ENCODE data around the gene VSTM2L.

VSTM2L gene

DNA sequence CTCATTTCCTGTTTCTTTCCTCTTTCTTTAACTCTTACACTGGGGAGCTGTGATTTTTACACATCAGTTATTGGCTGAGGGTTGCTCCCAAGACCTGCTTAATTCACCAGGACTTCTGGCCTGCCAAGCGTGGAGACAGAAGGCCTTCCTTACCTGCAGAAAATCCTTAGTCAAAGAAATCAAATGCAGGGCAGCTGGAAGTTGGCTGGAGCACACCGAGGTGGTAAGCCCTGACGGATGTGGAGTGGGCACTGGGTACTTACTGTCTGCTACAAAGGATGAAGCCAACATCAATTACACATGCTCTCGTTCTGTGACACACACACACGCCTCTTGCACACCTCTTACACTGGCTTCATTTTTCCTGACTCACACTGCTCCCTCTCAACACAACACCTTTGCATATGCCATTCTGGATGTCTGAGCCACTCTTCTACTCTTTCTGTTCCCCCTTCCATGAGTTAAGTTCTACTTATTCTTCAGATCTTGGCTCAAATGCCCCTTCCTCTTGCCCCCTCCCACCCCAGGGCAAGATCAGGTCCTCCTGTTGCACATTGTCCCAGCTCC is 68.7 kb downstream of the VSTM2L start:
- no peak for FAIRE-seq

DNA sequence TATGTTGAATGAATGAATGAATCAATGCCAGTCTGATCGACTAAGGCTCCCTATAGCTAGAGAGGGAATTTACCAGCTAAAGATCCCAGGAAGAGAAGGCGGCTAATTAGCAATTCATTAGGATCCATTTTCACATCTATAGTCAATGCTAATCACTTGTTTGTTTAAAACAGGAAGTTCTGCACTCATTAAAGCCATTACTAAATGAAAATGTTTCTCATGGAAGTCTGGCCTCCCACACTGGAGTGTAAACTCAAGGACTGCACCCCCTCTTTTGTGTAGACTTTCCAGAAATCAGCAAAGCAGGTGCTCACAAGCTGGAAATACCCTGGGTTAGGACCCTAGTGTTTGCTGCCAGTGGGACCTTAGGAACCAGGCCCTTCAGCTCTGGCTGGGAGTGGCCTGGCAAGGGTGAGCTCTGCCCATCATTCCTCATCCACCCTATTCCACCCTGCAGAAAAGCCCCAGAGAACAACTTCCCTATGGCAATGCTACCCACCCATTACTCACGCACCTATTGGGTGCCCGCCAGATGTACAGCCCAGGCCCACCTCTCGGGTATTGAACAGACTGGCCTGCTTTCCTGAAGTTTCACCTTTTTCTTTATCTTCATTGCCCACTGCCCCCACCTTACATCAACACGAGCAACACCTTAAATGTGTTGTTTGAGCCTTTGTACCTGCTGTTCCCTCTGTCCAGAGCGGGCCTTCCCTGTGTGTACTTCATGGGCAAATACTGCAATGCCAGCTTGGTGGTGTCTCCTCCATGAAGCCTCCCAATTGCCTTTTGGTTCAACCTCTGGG is 69.5 kb downstream of the VSTM2L start:
- no peak for FAIRE-seq

DNA sequence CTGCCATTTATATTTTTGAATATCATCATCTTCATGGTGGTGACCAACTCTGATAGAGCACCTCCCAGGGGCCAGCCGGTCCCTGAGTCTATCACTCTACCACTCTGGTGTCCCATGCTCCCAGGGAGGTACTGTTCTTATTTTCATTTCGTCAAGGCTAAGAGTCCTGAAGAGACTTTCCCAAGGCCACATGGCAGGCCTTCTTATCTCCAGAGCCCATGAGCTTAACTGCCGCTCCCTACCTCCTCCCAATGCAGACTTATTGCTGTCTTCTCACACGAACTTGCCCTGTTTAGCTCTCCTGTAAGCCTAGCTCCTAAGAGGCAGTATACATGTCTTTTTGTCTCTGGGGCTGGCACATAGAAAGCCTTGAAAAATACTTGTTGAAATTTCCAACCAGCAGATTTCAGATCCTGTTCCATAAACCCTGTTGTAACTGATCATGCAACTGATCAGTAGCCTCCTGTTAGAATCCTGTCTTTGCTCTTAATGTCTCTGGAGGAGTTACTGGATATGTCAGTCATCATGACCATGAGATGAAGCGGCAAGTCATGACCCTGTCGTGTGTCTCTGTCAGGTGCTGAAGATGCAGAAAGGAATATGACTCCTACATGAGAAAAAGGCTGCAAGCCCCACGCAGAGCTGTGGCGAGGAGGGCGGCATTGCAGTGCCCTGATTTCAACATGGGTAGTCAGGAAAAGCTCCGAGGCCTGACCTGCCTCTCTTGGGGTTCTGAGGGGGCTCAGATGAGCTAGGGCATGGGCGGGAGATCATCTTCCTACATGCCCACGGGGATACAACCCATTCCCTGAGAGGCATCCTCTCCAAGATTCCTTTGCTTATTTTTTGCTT is 70.4 kb downstream of the VSTM2L start:
- no peak for FAIRE-seq

DNA sequence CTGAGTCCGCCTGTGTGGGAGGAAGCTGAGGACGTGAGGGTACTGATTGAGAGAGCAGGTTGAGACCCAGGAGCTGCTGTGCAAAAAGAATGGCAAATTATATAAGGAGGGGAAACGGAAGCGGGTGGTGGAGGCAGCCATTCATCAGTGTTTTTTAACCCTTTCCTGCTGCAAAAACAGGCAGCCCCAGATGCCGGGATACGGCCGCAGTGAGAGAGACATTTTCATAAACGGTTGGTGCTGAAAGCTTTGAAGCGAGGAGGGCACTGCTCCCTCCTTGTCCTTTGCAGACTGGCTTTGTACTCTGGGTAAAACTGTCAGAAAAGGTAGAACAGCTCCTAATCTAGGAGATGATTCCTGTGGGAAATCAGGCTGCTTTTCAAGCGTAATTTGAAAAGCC is 74.0 kb downstream of the VSTM2L start:
- FAIRE-seq: no peak

DNA sequence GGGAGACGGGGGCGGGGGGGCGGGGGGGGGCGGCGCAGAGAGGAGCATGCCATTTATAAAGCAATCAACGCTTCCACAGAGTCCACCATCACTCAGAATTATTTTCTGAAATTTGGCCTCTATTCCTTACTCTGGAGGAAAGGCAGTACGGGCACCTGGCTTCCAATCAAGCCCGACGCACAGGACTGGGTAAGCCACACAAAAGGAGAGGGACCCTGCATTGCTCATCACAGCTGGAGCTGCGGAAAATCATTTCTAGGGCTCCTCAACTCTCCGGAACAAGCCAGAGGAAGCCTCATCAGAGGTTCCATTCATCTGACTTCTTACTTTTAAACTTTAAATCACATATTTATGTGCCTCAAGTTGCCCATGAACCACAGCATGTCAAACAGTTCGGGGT is 74.4 kb downstream of the VSTM2L start:
- FAIRE-seq: no peak

DNA sequence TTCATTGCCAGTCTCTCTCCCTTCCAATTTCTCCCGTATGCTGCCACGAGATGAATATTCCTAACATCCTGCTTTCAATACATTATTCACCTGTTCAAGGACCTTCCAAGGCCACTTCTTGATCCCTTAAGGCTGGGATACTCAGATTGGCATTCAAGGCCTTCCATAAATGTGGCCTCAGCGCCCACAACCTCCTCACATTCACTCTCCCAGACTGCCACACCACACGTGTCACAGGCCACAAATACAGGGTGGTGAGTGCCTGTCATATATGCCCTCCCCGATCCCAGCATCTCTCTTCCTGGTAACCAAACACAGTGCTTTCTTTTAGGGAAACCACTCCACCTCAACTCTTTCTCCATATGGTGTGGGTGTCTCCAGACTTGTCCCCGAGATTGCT is 74.9 kb downstream of the VSTM2L start:
- no peak for FAIRE-seq

DNA sequence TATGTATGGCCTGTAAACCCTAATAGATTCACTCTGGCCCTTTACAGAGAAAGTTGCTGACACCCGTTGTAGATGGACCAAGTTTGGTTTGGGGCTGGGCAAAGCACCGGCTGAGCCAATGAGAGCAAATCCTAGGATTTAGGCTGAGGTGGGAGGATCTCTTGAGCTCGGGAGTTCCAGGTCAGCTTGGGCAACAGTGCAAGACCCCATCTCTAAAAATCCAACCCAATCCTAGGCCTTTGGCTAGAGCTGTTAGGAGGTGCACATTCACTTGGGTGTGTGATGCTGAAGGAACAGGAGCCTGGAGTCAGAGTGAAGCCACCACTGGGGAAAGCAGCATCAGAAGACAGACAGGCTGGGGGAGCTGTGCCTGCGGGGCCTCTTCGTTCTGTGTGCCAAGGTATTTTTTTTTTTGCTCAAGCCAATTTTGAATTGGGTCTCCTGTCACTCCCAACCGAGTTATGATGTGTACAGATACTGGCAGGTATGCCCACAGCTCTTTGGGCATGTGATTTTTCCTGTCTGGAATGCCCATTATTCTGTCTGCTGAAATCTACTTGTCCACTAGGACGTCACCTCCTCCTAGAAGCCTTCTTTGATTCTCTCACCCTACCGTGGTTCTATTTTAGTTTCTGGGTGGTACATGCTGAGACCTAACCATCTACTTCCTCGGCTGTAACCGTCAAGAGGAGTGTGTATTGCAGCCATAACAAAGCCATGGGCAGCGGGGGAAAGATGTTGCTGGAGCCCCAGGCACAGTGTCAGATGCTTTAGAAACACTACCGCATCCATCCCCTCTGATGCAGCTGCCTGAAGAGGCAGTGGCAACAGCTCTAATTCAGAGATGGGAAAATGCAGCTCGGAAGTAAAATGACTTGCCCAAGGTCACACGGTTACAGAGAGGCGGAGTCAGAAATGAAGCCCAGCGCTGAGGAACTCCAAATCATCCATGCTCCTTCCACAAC is 76.4 kb downstream of the VSTM2L start:
- FAIRE-seq: no peak

DNA sequence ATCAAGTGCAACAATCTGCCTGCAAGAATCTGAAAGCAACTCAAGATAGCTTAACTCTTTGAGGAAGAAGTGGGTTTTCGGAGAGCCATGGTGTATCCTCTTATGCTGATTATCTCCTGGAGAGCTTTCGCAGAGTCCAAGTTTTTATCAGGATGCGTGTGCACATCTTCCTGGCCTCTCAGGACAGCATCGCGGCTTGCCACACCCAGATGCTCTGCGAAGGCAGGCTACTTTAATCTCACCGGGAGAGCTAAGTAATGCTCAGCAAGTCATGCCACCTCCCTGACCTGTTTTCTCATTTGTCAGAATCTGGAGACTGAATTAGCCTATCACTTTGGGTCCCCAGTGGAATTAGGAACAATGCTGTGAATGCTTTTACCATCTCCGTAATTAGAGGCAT is 77.5 kb downstream of the VSTM2L start:
- FAIRE-seq: no peak

DNA sequence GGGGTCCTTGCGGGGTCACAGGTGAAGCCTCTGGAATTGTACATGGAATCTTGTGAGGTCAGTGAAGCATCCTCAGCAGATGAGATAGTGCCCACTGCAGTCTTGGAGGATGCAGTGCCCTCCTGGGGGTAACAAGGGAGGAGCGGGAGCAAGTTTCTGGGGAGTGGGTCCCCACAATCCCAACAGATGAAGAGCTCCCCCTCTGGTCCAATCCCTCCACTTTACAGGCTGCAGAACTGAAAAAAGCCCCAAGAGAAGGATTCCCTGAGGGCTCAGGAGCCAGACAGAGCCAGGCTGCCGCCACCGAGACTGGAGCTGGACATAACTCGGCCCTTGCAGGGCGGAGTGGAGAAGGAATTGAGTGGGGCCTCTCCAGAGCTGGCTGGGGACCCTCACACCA is 77.9 kb downstream of the VSTM2L start:
- FAIRE-seq: no peak

DNA sequence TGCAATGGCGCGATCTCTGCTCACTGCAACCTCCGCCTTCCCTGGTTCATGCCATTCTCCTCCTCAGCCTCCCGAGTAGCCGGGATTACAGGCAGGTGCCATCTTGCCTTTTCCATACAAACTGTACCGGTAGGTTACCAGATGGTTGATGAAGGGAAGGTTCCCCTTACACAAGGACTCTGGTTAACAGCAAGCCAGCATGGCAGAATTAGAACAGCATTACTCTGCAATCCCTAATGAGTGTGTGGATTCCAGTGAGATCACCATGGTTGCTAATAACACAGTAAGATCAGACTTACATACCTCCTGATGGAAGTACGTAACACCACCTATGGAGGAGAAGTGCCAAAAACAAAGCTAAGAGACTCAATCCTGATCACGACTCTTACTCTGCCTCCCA is 78.6 kb downstream of the VSTM2L start:
- no peak for FAIRE-seq

DNA sequence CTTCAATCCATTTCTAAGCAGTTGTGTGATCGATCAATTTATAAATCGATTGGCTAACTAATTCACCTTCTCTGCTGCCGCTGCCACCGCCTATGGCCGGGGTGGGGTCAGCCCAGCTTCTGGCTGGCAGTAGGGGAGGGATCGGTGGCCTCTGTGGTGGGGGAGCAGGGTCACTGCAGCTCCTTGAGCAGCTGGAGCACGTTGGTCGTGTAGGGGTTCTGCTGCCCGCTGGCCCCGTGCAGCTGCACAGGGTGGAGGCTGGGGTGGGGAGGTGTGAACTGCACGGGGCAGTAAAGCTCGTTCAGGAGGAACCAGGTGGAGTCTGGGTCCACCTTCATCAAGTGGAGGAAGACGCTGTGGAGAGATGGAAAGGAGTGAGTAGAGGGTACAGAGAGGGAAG is 80.4 kb downstream of the VSTM2L start:
- no peak for FAIRE-seq

DNA sequence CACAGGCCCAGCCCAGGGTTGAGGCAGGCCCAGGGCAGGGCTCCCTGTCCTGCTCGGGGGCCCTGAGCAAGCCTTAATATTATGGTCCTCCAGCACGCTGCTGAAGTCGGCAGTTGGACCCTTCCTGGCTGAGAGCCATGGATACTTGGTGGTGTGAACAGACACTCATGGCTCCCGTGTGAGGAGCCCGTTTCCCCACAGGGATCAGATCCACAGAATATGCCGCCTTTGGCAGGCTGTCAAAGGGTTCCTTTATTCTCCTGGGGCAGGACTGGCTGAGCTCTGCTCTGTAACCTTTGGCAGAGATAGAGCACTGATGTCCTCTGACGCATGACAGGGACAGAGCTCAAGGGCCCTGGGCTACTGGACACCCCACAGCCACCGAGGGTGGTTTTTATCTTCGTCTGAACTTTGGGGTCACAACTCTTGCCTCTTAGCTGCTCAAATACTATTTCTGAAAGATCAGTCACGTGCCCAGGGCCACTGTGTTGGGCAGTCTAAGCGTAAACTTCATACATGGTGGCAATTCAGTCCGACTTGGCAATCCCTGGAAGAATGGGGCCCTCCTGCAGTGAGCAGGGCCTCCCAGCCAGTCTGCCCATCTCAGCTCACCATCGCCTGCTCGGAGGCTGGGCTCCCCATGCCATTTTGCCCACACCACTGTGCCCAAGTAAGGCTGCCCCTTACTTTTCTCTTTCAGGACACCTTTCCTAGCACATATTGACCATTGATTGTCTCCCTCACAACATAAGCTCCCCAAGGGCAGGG is 81.3 kb downstream of the VSTM2L start:
- FAIRE-seq: no peak

DNA sequence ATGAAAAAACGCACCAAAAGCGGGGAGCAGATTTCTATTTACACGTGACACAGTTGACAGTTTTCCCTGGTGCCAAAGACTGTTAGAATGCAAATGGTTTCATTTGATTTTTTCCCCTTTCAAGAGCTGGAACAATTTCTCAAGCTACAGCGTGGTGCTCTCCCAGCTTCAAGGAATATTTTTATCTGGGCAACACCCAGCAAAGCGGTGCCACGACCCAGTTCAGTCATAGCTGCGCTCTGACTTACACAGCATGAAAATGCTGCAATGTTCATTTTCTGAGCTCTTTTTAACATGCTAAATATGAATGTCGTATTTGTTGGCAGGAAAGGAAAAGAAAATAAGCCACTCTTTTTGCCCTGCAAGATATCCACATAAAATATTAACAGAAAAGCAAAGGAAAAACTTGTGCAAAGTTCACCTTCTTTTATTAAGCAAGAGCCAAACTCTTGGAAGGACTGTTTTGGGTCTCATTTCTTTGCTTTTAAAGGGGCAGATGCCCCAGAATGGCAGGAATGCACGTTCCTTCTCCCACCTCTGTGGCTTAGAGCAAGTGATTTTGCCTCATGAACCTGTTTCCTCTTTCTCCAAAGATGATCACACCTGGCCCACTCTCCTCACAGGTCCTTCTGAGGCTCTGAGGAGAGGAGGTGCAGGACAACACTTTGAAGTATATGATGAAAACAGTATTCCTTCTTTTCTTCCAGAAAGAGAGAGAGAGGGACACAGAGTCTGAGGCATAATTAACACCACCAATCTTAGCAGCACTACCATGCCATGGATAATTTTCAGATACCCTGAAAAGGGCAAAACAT is 83.3 kb downstream of the VSTM2L start:
- no peak for FAIRE-seq

DNA sequence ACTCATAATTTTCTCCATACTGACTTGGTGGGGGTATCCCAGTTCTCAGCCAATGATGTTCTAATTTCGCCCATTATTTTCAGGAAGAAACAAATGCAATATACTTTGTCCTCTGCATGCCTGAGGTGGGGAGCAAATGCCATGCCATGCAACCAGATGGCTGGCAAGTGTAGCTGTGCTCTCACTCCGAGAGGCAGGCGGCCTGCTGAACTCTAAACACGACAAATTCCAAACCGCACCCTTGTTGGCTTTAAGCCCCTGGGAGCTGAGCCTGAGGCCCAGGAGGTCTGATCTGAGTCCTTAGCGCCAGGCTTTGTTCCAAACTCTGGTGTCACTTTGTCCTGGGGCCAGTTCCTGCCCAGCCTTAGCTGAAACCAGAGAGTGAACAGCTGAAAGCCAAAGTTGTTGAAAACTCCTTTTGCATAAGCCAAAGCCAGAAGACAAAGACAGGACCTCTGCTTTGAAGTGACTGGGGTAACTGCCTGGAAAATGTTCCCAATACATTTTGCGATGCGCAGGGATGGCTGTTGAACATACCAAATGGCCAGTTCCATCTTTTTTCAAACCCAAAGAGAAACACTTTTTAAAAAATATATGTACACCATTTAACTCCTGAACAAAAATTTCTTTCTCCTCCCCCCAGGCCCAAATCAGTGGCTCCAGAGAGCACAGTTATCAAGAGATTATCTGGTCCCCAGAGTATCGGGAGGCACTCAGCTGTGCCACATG is 84.1 kb downstream of the VSTM2L start:
- no peak for FAIRE-seq

DNA sequence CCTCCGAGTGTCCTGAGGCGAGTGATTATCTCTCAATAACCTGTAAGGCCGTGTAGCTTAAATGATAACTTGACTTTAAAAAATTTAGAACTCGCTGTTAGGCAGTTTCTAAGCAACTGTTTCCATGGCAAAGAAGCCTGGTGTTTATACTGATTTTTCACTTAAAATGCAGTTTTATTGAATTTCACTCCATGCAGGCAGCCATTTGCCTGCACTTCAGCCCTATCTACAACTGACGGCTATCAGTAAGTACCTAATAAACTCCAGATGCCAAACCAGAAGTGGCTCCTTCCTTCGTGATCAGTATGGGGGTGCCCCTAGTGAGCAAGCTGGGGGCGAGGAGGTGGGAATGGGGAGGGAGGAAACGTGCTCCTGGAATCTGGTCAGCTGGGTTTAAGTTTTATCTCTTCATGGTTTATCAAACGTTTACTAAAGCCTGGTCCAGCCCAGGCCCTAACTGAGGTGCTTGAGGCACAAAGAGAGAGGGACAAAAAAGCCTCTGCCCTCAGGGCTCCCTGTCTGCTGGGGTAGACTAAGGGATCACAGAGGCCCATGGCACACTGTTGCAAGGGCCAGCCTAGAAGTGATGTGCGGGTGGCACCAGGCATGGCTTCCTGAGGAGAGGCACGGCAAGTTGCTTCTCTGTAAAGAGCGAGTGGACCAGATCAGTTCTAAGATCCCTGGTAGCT is 84.8 kb downstream of the VSTM2L start:
- no peak for FAIRE-seq

DNA sequence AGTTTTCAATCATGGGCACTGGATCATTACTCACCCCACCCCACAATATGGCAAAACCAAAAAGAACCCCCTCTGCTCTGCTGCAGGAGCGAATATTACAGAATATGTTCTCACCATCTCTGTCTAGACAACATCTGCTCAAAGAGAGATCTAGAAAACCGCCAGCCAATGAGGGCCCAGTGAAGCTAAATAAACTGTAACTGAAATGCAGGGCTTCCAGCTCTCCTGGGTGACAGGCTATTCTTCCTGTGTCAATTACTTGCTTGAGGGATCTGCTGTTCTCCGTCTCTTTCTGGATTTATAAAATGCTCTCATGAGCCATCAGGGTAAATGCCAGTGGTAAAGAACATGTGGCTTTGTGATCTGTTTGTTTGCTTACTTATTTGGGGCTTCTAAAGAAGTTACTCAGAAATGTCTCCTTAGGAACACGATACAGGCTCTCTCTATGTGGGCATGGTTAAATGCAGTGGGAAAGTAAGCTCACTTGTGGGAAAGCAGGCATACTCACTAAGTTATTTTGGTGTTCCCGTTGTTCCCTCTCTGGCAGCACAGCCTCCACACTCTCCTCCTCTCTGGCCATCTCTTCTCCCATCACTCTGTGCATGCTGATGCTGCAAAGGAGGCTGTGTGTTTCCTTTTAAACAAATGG is 85.5 kb downstream of the VSTM2L start:
- no peak for FAIRE-seq

DNA sequence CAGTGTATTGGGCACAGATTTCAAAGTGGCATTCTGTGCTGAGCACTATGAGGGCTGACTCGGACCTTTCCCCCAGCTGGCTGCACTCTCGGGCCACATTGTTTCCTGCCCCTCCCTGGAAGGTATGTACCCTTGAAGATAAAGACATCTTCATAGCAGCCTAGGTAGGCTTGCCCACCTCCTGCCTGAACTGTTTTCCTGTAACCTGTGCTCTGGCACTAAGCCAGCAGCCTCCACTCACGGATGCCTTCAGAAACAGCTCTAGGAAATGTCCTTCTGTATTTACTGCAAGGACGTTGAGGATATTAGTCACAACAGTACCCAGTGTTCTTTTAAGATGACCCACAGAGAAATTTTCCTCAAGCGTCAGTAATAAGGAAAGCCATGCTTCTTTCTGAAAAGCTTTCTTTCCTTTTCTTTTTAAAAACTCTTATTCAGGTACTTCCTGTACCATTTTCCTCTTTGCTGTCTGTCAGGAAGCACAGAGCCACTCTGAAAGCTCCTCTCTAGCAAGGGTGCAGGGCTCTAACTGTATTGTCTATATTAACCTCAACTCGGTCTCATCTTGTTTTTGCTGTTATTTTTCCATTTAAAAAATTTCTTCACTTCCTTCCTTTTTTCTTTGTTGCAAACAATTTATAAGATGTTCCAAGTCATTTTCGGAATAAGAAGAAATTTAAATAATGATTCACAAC is 86.8 kb downstream of the VSTM2L start:
- FAIRE-seq: no peak

DNA sequence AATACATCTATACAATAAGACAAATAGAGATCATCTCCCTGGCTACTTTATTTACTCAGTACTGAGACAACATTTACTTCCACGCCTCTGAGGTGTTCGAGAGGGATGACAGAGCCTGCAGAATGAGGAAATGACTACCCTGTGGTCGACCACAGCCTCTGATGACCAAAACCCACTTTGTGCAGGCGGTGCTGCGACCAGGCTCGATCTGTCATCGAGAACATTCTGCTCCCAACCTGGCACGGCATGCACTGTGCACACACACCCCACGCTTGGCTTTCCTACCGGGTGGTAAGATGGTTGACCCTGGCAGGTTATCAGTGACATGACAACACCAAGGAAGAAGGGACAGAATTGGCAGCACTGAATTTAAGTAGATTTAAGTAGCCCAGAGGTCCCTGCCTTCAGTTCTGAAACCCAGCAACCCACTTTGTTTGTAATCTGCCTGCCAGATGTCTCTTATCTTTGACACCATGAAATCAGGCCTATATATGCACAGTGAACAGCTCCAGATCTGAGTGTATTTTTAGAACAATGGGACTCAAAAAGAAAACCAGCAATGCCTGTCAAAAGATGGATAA is 87.7 kb downstream of the VSTM2L start:
- no peak for FAIRE-seq

Data from TTC549 (cell line).